Liver (tissue), 9 donors: ENCODE results near the gene OPN4. TPM values are rescaled to one million over a fixed set of nuclear protein-coding genes. Genes with fewer than 3 reads are reported as not detected.

ENCODE experiments used
- DNase-seq: peaks from one replicate; pipeline ENCODE4 v3.0.0-alpha.2; 2017; ENCODE audit warnings: low spot score
- H3K27ac ChIP-seq, 2 donors: one replicate each; pipeline ENCODE4 v1.7.0; 2013; ENCODE audit warnings: inconsistent platforms in 2 of 2, low read length in 2 of 2, control low read depth in 1 of 2, low read depth in 1 of 2, mild to moderate bottlenecking in 1 of 2
- H3K27me3 ChIP-seq, 4 donors: one replicate each; pipeline versions ENCODE4 v1.6.1 to v1.7.0; 2013; ENCODE audit warnings: low read length in 3 of 4, inconsistent platforms in 1 of 4, mild to moderate bottlenecking in 1 of 4, moderate library complexity in 1 of 4; ENCODE audit not compliant: control insufficient read depth in 4 of 4, insufficient read depth in 4 of 4
- H3K36me3 ChIP-seq, 4 donors: one replicate each; pipeline versions ENCODE4 v1.6.1 to v1.7.0; 2013; ENCODE audit warnings: low read length in 3 of 4, mild to moderate bottlenecking in 3 of 4, low read depth in 1 of 4, moderate library complexity in 1 of 4; ENCODE audit not compliant: control insufficient read depth in 4 of 4, insufficient read depth in 3 of 4
- H3K4me1 ChIP-seq, 4 donors: one replicate each; pipeline versions ENCODE4 v1.6.1 to v1.7.0; 2013; ENCODE audit warnings: low read length in 3 of 4, mild to moderate bottlenecking in 3 of 4, moderate library complexity in 1 of 4; ENCODE audit not compliant: control insufficient read depth in 4 of 4, insufficient read depth in 4 of 4
- H3K4me3 ChIP-seq, 3 donors: one replicate each; pipeline versions ENCODE4 v1.6.1 to v1.7.0; 2013; ENCODE audit warnings: low read length in 3 of 3, control low read depth in 1 of 3, low read depth in 1 of 3, mild to moderate bottlenecking in 1 of 3
- H3K9ac ChIP-seq, 2 donors: one replicate each; pipeline ENCODE4 v1.7.0; 2013; ENCODE audit warnings: low read length in 2 of 2, mild to moderate bottlenecking in 2 of 2, moderate library complexity in 2 of 2, control low read depth in 1 of 2, low read depth in 1 of 2
- H3K9me3 ChIP-seq, 4 donors: one replicate each; pipeline versions ENCODE4 v1.6.1 to v1.7.0; 2013; ENCODE audit warnings: low read length in 3 of 4; ENCODE audit not compliant: control insufficient read depth in 4 of 4
- FOXA1 ChIP-seq: IDR thresholded peaks from 2 replicates; pipeline ENCODE4 v1.6.1; 2016; ENCODE audit warnings: antibody characterized with exemption
- FOXA2 ChIP-seq: IDR thresholded peaks from 2 replicates; pipeline ENCODE4 v1.6.1; 2016; ENCODE audit warnings: antibody characterized with exemption
- GABPA ChIP-seq, 2 donors: IDR thresholded peaks in 1 of 2; conservative IDR thresholded peaks in 1 of 2; 2 replicates each; pipeline ENCODE4 v1.6.1; 2016; ENCODE audit warnings: antibody characterized with exemption in 2 of 2, mild to moderate bottlenecking in 1 of 2, moderate library complexity in 1 of 2
- HNF4A ChIP-seq, 2 donors: conservative IDR thresholded peaks; 2 replicates each; pipeline ENCODE4 v1.6.1; 2016; ENCODE audit warnings: antibody characterized with exemption in 2 of 2, mild to moderate bottlenecking in 2 of 2
- JUND ChIP-seq, 2 donors: IDR thresholded peaks; 2 replicates each; pipeline ENCODE4 v1.6.1; 2016; ENCODE audit warnings: antibody characterized with exemption in 2 of 2
- NR2F2 ChIP-seq: IDR thresholded peaks from 2 replicates; pipeline ENCODE4 v1.6.1; 2016; ENCODE audit warnings: antibody characterized with exemption
- RXRA ChIP-seq, 2 donors: IDR thresholded peaks; 2 replicates each; pipeline ENCODE4 v1.6.1; 2017 to 2018; ENCODE audit warnings: antibody characterized with exemption in 2 of 2, mild to moderate bottlenecking in 1 of 2
- SP1 ChIP-seq: IDR thresholded peaks from 2 replicates; pipeline ENCODE4 v1.6.1; 2018; ENCODE audit warnings: antibody characterized with exemption, mild to moderate bottlenecking
- TAF1 ChIP-seq: conservative IDR thresholded peaks from 2 replicates; pipeline ENCODE4 v1.6.1; 2016; ENCODE audit warnings: antibody characterized with exemption, mild to moderate bottlenecking
- YY1 ChIP-seq: IDR thresholded peaks from 2 replicates; pipeline ENCODE4 v1.6.1; 2016; ENCODE audit warnings: antibody characterized with exemption, mild to moderate bottlenecking
- ZBTB33 ChIP-seq: IDR thresholded peaks from 2 replicates; pipeline ENCODE4 v1.6.1; 2016; ENCODE audit warnings: antibody characterized with exemption
- WGBS: extraction: QIAGEN DNeasy Blood & Tissue Kit; methylation state at CpG from one replicate; pipeline ENCODE4 v1.1.7; 2013; 5-methylcytosine and 5-hydroxymethylcytosine counted together
- polyA plus RNA-seq, 2 donors: library from polyadenylated mRNA; stranded (reverse) in 1 of 2; unstranded in 1 of 2; fragments of 200-250 nt in 1 of 2; fragments of >200 nt in 1 of 2; fragmentation: Nextera tagmentation in 1 of 2; extraction: Ambion mirVana in 1 of 2; gene quantifications; one replicate each; pipeline versions ENCODE4 v1.2.1 to v1.2.3, GENCODE V29; 2013 to 2015
- total RNA-seq, 2 donors: library from RNA; depleted of rRNA; stranded (reverse); fragments of >200 nt; gene quantifications; one replicate each; pipeline ENCODE4 v1.2.3, GENCODE V29; 2014
- TF ChIP-seq, protein P1 (sequence below): IDR thresholded peaks from 2 replicates; pipeline ENCODE4 v1.6.1; 2016; ENCODE audit warnings: antibody characterized with exemption
- TF ChIP-seq, protein P2 (sequence below): IDR thresholded peaks from 2 replicates; pipeline ENCODE4 v1.6.1; 2016; ENCODE audit warnings: antibody characterized with exemption, mild to moderate bottlenecking
- TF ChIP-seq, protein P3 (sequence below): fragments of 150-350 bp; IDR thresholded peaks from 2 replicates; pipeline ENCODE4 v1.5.1; 2017; ENCODE audit warnings: improper control_type of control experiment, low read depth, low read length; ENCODE audit not compliant: missing input control
- donor health status: healthy.
- donor health status: healthy.
- donor health status: healthy.
- donor health status: healthy.
- donor health status: healthy.

OPN4 gene
- total and polyA plus RNA-seq, 4 donors: not detected

DNA sequence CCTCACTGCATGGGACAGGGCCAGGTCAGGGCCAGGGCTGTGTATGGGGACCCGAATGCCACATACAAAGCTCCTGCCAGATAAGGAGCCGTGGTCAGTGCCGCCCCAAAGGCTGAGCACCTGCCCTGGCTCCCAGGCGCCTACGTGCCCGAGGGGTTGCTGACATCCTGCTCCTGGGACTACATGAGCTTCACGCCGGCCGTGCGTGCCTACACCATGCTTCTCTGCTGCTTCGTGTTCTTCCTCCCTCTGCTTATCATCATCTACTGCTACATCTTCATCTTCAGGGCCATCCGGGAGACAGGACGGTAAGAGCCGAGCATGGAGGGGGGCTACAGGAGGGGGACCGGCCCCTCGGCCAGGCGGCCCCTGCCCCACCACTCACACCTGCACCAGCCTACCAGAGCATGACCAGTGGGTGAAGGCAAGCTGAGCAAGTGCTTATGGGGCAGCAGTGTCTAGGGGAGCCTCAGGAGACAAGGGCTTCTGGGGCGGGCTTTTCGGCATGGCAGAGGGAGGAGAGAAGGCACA lies 4.9 kb downstream of the OPN4 start:
- 90% methylated on average over 19 of the region's 19 CpGs for WGBS
- DNase-seq: no peak
- no peak for TF ChIP-seq YY1
- TF ChIP-seq, protein P1, sequence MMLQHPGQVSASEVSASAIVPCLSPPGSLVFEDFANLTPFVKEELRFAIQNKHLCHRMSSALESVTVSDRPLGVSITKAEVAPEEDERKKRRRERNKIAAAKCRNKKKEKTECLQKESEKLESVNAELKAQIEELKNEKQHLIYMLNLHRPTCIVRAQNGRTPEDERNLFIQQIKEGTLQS: no peak
- no peak for TF ChIP-seq JUND (IDR thresholded peaks at IDR 0.05)
- no peak for TF ChIP-seq SP1
- TF ChIP-seq, protein P2, sequence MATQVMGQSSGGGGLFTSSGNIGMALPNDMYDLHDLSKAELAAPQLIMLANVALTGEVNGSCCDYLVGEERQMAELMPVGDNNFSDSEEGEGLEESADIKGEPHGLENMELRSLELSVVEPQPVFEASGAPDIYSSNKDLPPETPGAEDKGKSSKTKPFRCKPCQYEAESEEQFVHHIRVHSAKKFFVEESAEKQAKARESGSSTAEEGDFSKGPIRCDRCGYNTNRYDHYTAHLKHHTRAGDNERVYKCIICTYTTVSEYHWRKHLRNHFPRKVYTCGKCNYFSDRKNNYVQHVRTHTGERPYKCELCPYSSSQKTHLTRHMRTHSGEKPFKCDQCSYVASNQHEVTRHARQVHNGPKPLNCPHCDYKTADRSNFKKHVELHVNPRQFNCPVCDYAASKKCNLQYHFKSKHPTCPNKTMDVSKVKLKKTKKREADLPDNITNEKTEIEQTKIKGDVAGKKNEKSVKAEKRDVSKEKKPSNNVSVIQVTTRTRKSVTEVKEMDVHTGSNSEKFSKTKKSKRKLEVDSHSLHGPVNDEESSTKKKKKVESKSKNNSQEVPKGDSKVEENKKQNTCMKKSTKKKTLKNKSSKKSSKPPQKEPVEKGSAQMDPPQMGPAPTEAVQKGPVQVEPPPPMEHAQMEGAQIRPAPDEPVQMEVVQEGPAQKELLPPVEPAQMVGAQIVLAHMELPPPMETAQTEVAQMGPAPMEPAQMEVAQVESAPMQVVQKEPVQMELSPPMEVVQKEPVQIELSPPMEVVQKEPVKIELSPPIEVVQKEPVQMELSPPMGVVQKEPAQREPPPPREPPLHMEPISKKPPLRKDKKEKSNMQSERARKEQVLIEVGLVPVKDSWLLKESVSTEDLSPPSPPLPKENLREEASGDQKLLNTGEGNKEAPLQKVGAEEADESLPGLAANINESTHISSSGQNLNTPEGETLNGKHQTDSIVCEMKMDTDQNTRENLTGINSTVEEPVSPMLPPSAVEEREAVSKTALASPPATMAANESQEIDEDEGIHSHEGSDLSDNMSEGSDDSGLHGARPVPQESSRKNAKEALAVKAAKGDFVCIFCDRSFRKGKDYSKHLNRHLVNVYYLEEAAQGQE: no peak
- TF ChIP-seq RXRA (IDR thresholded peaks at IDR 0.05): no peak
- TF ChIP-seq ZBTB33: no peak
- TF ChIP-seq, protein P3, sequence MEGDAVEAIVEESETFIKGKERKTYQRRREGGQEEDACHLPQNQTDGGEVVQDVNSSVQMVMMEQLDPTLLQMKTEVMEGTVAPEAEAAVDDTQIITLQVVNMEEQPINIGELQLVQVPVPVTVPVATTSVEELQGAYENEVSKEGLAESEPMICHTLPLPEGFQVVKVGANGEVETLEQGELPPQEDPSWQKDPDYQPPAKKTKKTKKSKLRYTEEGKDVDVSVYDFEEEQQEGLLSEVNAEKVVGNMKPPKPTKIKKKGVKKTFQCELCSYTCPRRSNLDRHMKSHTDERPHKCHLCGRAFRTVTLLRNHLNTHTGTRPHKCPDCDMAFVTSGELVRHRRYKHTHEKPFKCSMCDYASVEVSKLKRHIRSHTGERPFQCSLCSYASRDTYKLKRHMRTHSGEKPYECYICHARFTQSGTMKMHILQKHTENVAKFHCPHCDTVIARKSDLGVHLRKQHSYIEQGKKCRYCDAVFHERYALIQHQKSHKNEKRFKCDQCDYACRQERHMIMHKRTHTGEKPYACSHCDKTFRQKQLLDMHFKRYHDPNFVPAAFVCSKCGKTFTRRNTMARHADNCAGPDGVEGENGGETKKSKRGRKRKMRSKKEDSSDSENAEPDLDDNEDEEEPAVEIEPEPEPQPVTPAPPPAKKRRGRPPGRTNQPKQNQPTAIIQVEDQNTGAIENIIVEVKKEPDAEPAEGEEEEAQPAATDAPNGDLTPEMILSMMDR: no peak
- no peak for TF ChIP-seq GABPA (IDR thresholded peaks at IDR 0.05 in 1 of 2, conservative IDR thresholded peaks at IDR 0.05 in 1 of 2)
- TF ChIP-seq HNF4A (conservative IDR thresholded peaks at IDR 0.05): no peak
- Histone ChIP-seq H3K27me3 (no peaks in the 10 kb centered on the region), H3K9ac (no peak overlapping the region), H3K4me3 (no peak overlapping the region), H3K27ac (no peak overlapping the region), H3K4me1 (no peaks in the 10 kb centered on the region), H3K36me3 (no peaks in the 10 kb centered on the region), H3K9me3 (no peaks in the 10 kb centered on the region)

- H3K36me3 ChIP-seq: no peaks in the 10 kb centered on the region
- DNase-seq: no peak
- no peak overlapping the region for H3K9ac ChIP-seq
- H3K27ac ChIP-seq: no peak overlapping the region
- H3K27me3 ChIP-seq: no peaks in the 10 kb centered on the region
- TF ChIP-seq FOXA1 (no peak), NR2F2 (no peak), FOXA2 (no peak), JUND (IDR thresholded peaks at IDR 0.05) (no peak), TAF1 (no peak)
- no peaks in the 10 kb centered on the region for H3K9me3 ChIP-seq
- no peaks in the 10 kb centered on the region for H3K4me1 ChIP-seq
- no peak overlapping the region for H3K4me3 ChIP-seq
- 91% methylated on average over 17 of the region's 17 CpGs for WGBS
Measured at GRCh38 chr10:86659721-86660453, 5.5 kb downstream of the OPN4 start.
